ENCODE measurements around the gene ACSF3.

Gene ACSF3

GRCh38 chr16:89175280-89176146 lies 81.9 kb downstream of the ACSF3 start:
- no peak for ATAC-seq
- TF ChIP-seq BACH2 (CRISPR knock-in tag; IDR thresholded peaks at IDR 0.05; ENCODE audit: borderline replicate concordance), result no peak
- TF ChIP-seq SNAI2 (CRISPR knock-in tag; IDR thresholded peaks at IDR 0.05), result no peak
- no peak for TF ChIP-seq PPARA (CRISPR knock-in tag; IDR thresholded peaks at IDR 0.05; ENCODE audit: borderline replicate concordance)
- TF ChIP-seq TCF4 (CRISPR knock-in tag; IDR thresholded peaks at IDR 0.05; ENCODE audit: borderline replicate concordance), result no peak
- no peak for TF ChIP-seq ISL1 (CRISPR knock-in tag; IDR thresholded peaks at IDR 0.05)
- no peak for TF ChIP-seq ZNF565 (CRISPR knock-in tag; conservative IDR thresholded peaks at IDR 0.05; ENCODE audit: low read depth)
- TF ChIP-seq OSR1 (CRISPR knock-in tag; IDR thresholded peaks at IDR 0.05), result no peak
- no peak for TF ChIP-seq ZNF8 (CRISPR knock-in tag; IDR thresholded peaks at IDR 0.05)
- TF ChIP-seq GLIS3 (CRISPR knock-in tag; IDR thresholded peaks at IDR 0.05), result no peak
- no peak for TF ChIP-seq ARNTL (CRISPR knock-in tag; IDR thresholded peaks at IDR 0.05; ENCODE audit: borderline replicate concordance, low read depth)
- TF ChIP-seq ESRRG (CRISPR knock-in tag; IDR thresholded peaks at IDR 0.05), result no peak
- no peak for TF ChIP-seq RARB (CRISPR knock-in tag; IDR thresholded peaks at IDR 0.05)
- no peak for TF ChIP-seq ZNF70 (CRISPR knock-in tag; IDR thresholded peaks at IDR 0.05)
- TF ChIP-seq ZFP3 (CRISPR knock-in tag; IDR thresholded peaks at IDR 0.05), result no peak

DNA sequence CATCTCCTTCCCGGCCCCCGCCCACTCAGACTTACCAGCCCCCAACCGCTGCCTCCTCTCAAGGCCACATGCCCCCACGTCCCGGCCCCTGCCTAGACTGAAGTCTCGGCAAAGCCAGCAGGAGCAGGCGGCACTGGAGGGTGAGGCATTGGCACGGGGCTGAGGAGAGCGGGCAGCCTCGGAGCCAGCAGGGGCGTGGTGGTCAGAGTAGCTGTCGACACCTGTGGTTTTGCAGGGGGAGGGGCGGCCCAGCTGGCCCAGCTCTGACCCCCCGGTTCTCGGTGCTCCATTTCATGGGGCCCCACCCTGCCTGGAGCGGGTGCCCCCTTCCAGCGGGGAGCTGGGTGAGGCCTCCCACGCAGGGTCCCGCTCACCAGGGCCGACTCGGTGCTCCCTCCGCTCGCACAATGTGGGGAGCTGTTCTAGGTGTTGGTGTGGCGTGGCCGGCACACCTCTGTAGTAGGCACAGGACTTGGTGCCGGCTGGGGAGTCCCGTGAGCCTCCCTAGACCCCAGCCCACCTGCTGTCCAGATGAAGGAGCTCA lies 82.6 kb downstream of the ACSF3 start:
- ATAC-seq, result no peak
- no peak for TF ChIP-seq ZFP3 (CRISPR knock-in tag; IDR thresholded peaks at IDR 0.05)
- no peak for TF ChIP-seq ZNF70 (CRISPR knock-in tag; IDR thresholded peaks at IDR 0.05)
- no peak for TF ChIP-seq TOX (CRISPR knock-in tag; IDR thresholded peaks at IDR 0.05; ENCODE audit: borderline replicate concordance)
- TF ChIP-seq GLIS3 (CRISPR knock-in tag; IDR thresholded peaks at IDR 0.05), result no peak
- TF ChIP-seq PATZ1 (CRISPR knock-in tag; IDR thresholded peaks at IDR 0.05; ENCODE audit: borderline replicate concordance), result no peak
- TF ChIP-seq ARNTL (CRISPR knock-in tag; IDR thresholded peaks at IDR 0.05; ENCODE audit: borderline replicate concordance, low read depth), result no peak
- TF ChIP-seq PPARA (CRISPR knock-in tag; IDR thresholded peaks at IDR 0.05; ENCODE audit: borderline replicate concordance), result no peak
- no peak for TF ChIP-seq SNAI2 (CRISPR knock-in tag; IDR thresholded peaks at IDR 0.05)
- TF ChIP-seq ESRRG (CRISPR knock-in tag; IDR thresholded peaks at IDR 0.05), result no peak
- no peak for TF ChIP-seq ZNF565 (CRISPR knock-in tag; conservative IDR thresholded peaks at IDR 0.05; ENCODE audit: low read depth)

DNA sequence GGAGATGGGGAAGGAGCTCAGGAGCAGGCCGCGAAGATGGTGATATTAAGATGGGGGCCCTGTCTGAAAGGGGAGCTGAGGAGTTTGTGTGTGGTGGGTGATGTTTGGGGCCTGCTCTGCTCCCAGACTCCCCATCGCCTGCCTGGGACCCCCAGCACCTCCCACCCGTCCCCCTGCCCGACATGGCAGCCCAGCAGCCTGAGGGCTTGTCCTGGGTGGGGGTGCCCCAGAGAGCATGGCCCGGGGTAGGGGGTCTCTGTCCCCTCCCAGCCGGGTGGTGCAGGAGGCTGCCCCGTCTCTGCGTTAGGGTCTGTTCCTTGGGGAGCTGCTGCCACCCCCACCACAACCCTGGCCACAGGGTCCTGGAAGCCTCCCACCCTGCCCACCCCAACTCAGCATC lies 83.1 kb downstream of the ACSF3 start:
- no peak for ATAC-seq
- TF ChIP-seq POU6F1 (CRISPR knock-in tag; IDR thresholded peaks at IDR 0.05; ENCODE audit: borderline replicate concordance, low read depth) (no peak), ARNTL (CRISPR knock-in tag; IDR thresholded peaks at IDR 0.05; ENCODE audit: borderline replicate concordance, low read depth) (no peak), ZNF565 (CRISPR knock-in tag; conservative IDR thresholded peaks at IDR 0.05; ENCODE audit: low read depth) (no peak)

- no peak for TF ChIP-seq ZNF8 (CRISPR knock-in tag; IDR thresholded peaks at IDR 0.05)
- no peak for TF ChIP-seq SNAI2 (CRISPR knock-in tag; IDR thresholded peaks at IDR 0.05)
- no peak for TF ChIP-seq ZFP3 (CRISPR knock-in tag; IDR thresholded peaks at IDR 0.05)
- TF ChIP-seq PATZ1 (CRISPR knock-in tag; IDR thresholded peaks at IDR 0.05; ENCODE audit: borderline replicate concordance), result no peak
- no peak for TF ChIP-seq POU6F1 (CRISPR knock-in tag; IDR thresholded peaks at IDR 0.05; ENCODE audit: borderline replicate concordance, low read depth)
- TF ChIP-seq GLIS3 (CRISPR knock-in tag; IDR thresholded peaks at IDR 0.05), result no peak
- TF ChIP-seq BACH2 (CRISPR knock-in tag; IDR thresholded peaks at IDR 0.05; ENCODE audit: borderline replicate concordance), result no peak
- TF ChIP-seq ARNTL (CRISPR knock-in tag; IDR thresholded peaks at IDR 0.05; ENCODE audit: borderline replicate concordance, low read depth), result no peak
- ATAC-seq, result no peak
Observed at GRCh38 chr16:89177501-89177900, 83.8 kb downstream of the ACSF3 start.

Data from SK-N-SH treated with all-trans-retinoic acid at 6 μM for 48 hours (cell line).